B cell (primary cell): ENCODE data around the gene ANKS1A. TPM values are rescaled to one million over a fixed set of nuclear protein-coding genes. Genes with fewer than 3 reads are reported as not detected.

Source experiments
- ATAC-seq: fragments of 200-7000 bp; cut with Tn5 transposase; one replicate; pipeline ENCODE4 v1.10.0; 2021; ENCODE audit warnings: low read depth, mild to moderate bottlenecking, moderate number of reproducible peaks, moderate library complexity
- CTCF ChIA-PET: fragments of 350-600 bp; sonication (Branson Sonifier 250); formaldehyde crosslinking; loops from one replicate; lab custom pipeline; 2021; ENCODE audit warnings: antibody characterized with exemption, inconsistent platforms; lab: Charles Lee
- POLR2A ChIA-PET: fragments of 350-600 bp; sonication (Branson Sonifier 250); formaldehyde crosslinking; loops from one replicate; lab custom pipeline; 2021; ENCODE audit warnings: antibody characterized with exemption; lab: Charles Lee
- DNase-seq: peaks from one replicate; pipeline ENCODE4 v3.0.0; 2013
- H2AFZ ChIP-seq: 2 replicates; pipeline ENCODE4 v1.6.1; 2012; ENCODE audit warnings: mild to moderate bottlenecking, low read depth, low read length; ENCODE audit not compliant: insufficient read depth, poor library complexity, severe bottlenecking
- H3K27ac ChIP-seq, 2 donors: 1 replicate in 1 of 2; 2 replicates in 1 of 2; pipeline ENCODE4 v1.5.1; 2012 to 2013; ENCODE audit warnings: low read length in 2 of 2, mild to moderate bottlenecking in 2 of 2, moderate library complexity in 1 of 2
- H3K27me3 ChIP-seq, 4 experiments: fragments of 200-600 bp in 1 of 4; sonication (generic) in 1 of 4; replicated peaks in 1 of 4; 1 replicate in 2 of 4; 2 replicates in 2 of 4; pipeline versions ENCODE4 v1.6.1 to v1.7.0; 2013 to 2016; ENCODE audit warnings: low read length in 3 of 4, mild to moderate bottlenecking in 2 of 4, mixed read lengths in 1 of 4, moderate library complexity in 1 of 4; ENCODE audit not compliant: insufficient read depth in 4 of 4, control insufficient read depth in 3 of 4; ENCODE audit errors: control extremely low read depth in 1 of 4
- H3K36me3 ChIP-seq, 2 experiments: replicated peaks in 1 of 2; 1 replicate in 1 of 2; 2 replicates in 1 of 2; pipeline versions ENCODE4 v1.6.1 to v1.7.1; 2013; ENCODE audit warnings: low read length in 1 of 2; ENCODE audit not compliant: insufficient read depth in 2 of 2, control insufficient read depth in 1 of 2; ENCODE audit errors: control extremely low read depth in 1 of 2, extremely low read depth in 1 of 2
- H3K4me1 ChIP-seq, 2 donors: fragments of 200-600 bp in 1 of 2; sonication (generic) in 1 of 2; 1 replicate in 1 of 2; 2 replicates in 1 of 2; pipeline versions ENCODE4 v1.5.1 to v1.6.1; 2013 to 2017; ENCODE audit warnings: low read length in 2 of 2; ENCODE audit not compliant: control insufficient read depth in 2 of 2, insufficient read depth in 2 of 2
- H3K4me2 ChIP-seq: replicated peaks from 2 replicates; pipeline ENCODE3; 2012; ENCODE audit warnings: mild to moderate bottlenecking, low read depth, low read length; ENCODE audit not compliant: poor library complexity, severe bottlenecking
- H3K4me3 ChIP-seq, 5 experiments: fragments of 200-600 bp in 1 of 5; sonication (generic) in 1 of 5; 1 replicate in 3 of 5; 2 replicates in 2 of 5; pipeline versions ENCODE4 v1.5.1 to v1.7.0; 2011 to 2016; ENCODE audit warnings: low read length in 4 of 5, mild to moderate bottlenecking in 4 of 5, low read depth in 2 of 5, control low read depth in 1 of 5, moderate library complexity in 1 of 5; ENCODE audit not compliant: insufficient read depth in 1 of 5; ENCODE audit errors: control extremely low read depth in 1 of 5, extremely low read depth in 1 of 5
- H3K79me2 ChIP-seq: fragments of 200-600 bp; sonication (generic); one replicate; pipeline ENCODE4 v1.6.0; 2016; ENCODE audit warnings: low read length; ENCODE audit not compliant: control insufficient read depth, insufficient read depth
- H3K9ac ChIP-seq: fragments of 200-600 bp; sonication (generic); 2 replicates; pipeline ENCODE4 v1.6.1; 2017; ENCODE audit warnings: mild to moderate bottlenecking, low read length, moderate library complexity
- H3K9me3 ChIP-seq, 3 donors: one replicate each; pipeline versions ENCODE4 v1.6.1 to v1.7.1; 2013; ENCODE audit warnings: low read length in 2 of 3; ENCODE audit not compliant: control insufficient read depth in 2 of 3, insufficient read depth in 1 of 3; ENCODE audit errors: control extremely low read depth in 1 of 3
- H4K20me1 ChIP-seq: 2 replicates; pipeline ENCODE4 v1.6.0; 2012; ENCODE audit warnings: mild to moderate bottlenecking, low read length; ENCODE audit not compliant: insufficient read depth, control insufficient read depth, poor library complexity, severe bottlenecking
- H3K27ac Mint-ChIP-seq: one replicate; pipeline ENCODE4 v1.8.0; 2021; ENCODE audit warnings: mixed read lengths
- H3K27me3 Mint-ChIP-seq: one replicate; pipeline ENCODE4 v1.8.0; 2021; ENCODE audit warnings: mixed read lengths
- H3K4me1 Mint-ChIP-seq: one replicate; pipeline ENCODE4 v1.8.0; 2021; ENCODE audit warnings: mixed read lengths
- H3K4me3 Mint-ChIP-seq: one replicate; pipeline ENCODE4 v1.8.0; 2021; ENCODE audit warnings: mixed read lengths
- H3K9me3 Mint-ChIP-seq: one replicate; pipeline ENCODE4 v1.8.0; 2022; ENCODE audit warnings: mixed read lengths; ENCODE audit not compliant: insufficient read depth
- EZH2 ChIP-seq: IDR thresholded peaks from 2 replicates; pipeline ENCODE4 v1.6.1; 2012; ENCODE audit warnings: borderline replicate concordance, low read depth, mild to moderate bottlenecking, moderate library complexity, low read length; ENCODE audit not compliant: insufficient read depth, poor library complexity, severe bottlenecking
- WGBS: methylation state at CpG from one replicate; pipeline ENCODE4 v1.1.5; 2013; ENCODE audit warnings: missing lambda C conversion rate; ENCODE audit not compliant: insufficient coverage; 5-methylcytosine and 5-hydroxymethylcytosine counted together
- intact Hi-C: fragments of 100-400 bp; cut with micrococcal nuclease; formaldehyde crosslinking; loops from one replicate; pipeline ENCODE4 v1.10.0; 2022
- polyA plus RNA-seq: library from polyadenylated mRNA; depleted of rRNA; stranded (reverse); fragments of >200 nt; gene quantifications from 2 replicates; pipeline ENCODE4 v1.2.3, GENCODE V29; 2012
- total RNA-seq, 2 donors: library from RNA; stranded (reverse); fragments of 120-200 nt in 1 of 2; gene quantifications; 1 replicate in 1 of 2; 2 replicates in 1 of 2; pipeline versions ENCODE4 v1.2.3 to v1.2.4, GENCODE V29; 2013 to 2022
- TF ChIP-seq, protein P1 (sequence below): fragments of 200-600 bp; IDR thresholded peaks from one replicate; pipeline ENCODE4 v1.8.0; 2022; ENCODE audit warnings: antibody characterized with exemption, mild to moderate bottlenecking

Gene ANKS1A
- total and polyA plus RNA-seq, 2 donors (not counting 1 experiment from before 2014, with no cell fraction given), result 3.4 to 19.7 TPM

- Histone ChIP-seq H3K27me3 (no peaks in the 10 kb centered on the region), H3K27ac (no peak overlapping the region), H3K79me2 (no peaks in the 10 kb centered on the region), H3K4me1 (peaks cover 14 to 24% of the 10 kb centered on the region in 2 donors), H3K4me3 (no peak overlapping the region), H4K20me1 (no peaks in the 10 kb centered on the region), H3K9ac (no peak overlapping the region), H3K4me2 (no peak overlapping the region), H3K36me3 (peaks cover 0 to 2% of the 10 kb centered on the region in 2 experiments), H2AFZ (no peak overlapping the region), H3K9me3 (no peaks in the 10 kb centered on the region)
- DNase-seq, result no peak
- H3K27ac Mint-ChIP-seq, result no peak overlapping the region
- no peaks in the 10 kb centered on the region for H3K9me3 Mint-ChIP-seq
- ATAC-seq, result no peak
- H3K4me3 Mint-ChIP-seq, result no peak overlapping the region
- CTCF ChIA-PET, result no interaction called here
- POLR2A ChIA-PET, result no interaction called here
- intact Hi-C loops, result no loop called here
- H3K4me1 Mint-ChIP-seq, result peaks cover 6% of the 10 kb centered on the region
- no peaks in the 10 kb centered on the region for H3K27me3 Mint-ChIP-seq
- WGBS, result 21% methylated on average over 2 of the region's 3 CpGs
- TF ChIP-seq, protein P1, sequence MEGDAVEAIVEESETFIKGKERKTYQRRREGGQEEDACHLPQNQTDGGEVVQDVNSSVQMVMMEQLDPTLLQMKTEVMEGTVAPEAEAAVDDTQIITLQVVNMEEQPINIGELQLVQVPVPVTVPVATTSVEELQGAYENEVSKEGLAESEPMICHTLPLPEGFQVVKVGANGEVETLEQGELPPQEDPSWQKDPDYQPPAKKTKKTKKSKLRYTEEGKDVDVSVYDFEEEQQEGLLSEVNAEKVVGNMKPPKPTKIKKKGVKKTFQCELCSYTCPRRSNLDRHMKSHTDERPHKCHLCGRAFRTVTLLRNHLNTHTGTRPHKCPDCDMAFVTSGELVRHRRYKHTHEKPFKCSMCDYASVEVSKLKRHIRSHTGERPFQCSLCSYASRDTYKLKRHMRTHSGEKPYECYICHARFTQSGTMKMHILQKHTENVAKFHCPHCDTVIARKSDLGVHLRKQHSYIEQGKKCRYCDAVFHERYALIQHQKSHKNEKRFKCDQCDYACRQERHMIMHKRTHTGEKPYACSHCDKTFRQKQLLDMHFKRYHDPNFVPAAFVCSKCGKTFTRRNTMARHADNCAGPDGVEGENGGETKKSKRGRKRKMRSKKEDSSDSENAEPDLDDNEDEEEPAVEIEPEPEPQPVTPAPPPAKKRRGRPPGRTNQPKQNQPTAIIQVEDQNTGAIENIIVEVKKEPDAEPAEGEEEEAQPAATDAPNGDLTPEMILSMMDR, result no peak
- no peak for TF ChIP-seq EZH2
These were observed 155.8 kb downstream of the ANKS1A start for GRCh38 chr6:35044761-35045421.

DNA sequence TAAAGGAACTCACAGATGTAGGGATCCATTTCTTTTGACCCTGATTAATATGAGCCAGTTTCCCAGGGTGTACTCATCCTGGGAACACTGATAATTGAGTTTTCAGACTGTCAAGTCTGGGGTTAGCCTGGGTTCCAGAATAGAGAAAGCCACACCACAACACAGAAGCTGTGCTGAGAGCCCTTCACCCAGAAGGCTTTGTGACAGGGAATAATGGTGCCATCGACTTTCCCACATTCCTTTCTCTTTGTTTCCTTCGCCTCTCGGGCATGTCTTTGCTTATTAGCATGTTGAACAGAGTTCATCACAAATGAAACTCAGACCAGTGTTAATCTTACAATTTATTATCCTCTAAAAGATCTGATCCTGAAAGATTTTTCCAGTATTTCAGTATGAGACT lies 157.0 kb downstream of the ANKS1A start:
- H3K27me3 Mint-ChIP-seq, result no peaks in the 10 kb centered on the region
- Histone ChIP-seq H3K9me3 (no peaks in the 10 kb centered on the region), H4K20me1 (no peaks in the 10 kb centered on the region), H3K4me3 (no peak overlapping the region), H3K27me3 (no peaks in the 10 kb centered on the region), H3K9ac (no peak overlapping the region), H3K4me1 (peaks cover 14 to 24% of the 10 kb centered on the region in 2 donors), H3K4me2 (no peak overlapping the region), H2AFZ (no peak overlapping the region), H3K79me2 (no peaks in the 10 kb centered on the region), H3K36me3 (peaks cover 0 to 2% of the 10 kb centered on the region in 2 experiments), H3K27ac (no peak overlapping the region)
- POLR2A ChIA-PET, result no interaction called here
- intact Hi-C loops, result no loop called here
- WGBS, result 94% methylated on average over 3 of the region's 3 CpGs
- H3K27ac Mint-ChIP-seq, result no peak overlapping the region
- CTCF ChIA-PET, result no interaction called here
- H3K9me3 Mint-ChIP-seq, result no peaks in the 10 kb centered on the region
- no peak for DNase-seq
- no peak for TF ChIP-seq EZH2
- TF ChIP-seq, protein P1, result no peak
- H3K4me3 Mint-ChIP-seq, result no peak overlapping the region
- ATAC-seq, result no peak
- peaks cover 6% of the 10 kb centered on the region for H3K4me1 Mint-ChIP-seq
